H4 (cell line): ENCODE results near the gene EIF4E2. TPM values are rescaled to one million over a fixed set of nuclear protein-coding genes. Genes with fewer than 3 reads are reported as not detected.

Experiments used
- DNase-seq: peaks from one replicate; pipeline ENCODE4 v3.0.0-alpha.2; 2015; ENCODE audit warnings: low spot score
- total RNA-seq: library from RNA; depleted of rRNA; stranded (reverse); fragments of >200 nt; shearing (Covaris generic); gene quantifications from 2 replicates; pipeline ENCODE4 v1.2.3, GENCODE V29; 2014; rRNA removed

The EIF4E2 gene
- total RNA-seq, 1 experiment from 2014 or later: 97.7 TPM

DNA sequence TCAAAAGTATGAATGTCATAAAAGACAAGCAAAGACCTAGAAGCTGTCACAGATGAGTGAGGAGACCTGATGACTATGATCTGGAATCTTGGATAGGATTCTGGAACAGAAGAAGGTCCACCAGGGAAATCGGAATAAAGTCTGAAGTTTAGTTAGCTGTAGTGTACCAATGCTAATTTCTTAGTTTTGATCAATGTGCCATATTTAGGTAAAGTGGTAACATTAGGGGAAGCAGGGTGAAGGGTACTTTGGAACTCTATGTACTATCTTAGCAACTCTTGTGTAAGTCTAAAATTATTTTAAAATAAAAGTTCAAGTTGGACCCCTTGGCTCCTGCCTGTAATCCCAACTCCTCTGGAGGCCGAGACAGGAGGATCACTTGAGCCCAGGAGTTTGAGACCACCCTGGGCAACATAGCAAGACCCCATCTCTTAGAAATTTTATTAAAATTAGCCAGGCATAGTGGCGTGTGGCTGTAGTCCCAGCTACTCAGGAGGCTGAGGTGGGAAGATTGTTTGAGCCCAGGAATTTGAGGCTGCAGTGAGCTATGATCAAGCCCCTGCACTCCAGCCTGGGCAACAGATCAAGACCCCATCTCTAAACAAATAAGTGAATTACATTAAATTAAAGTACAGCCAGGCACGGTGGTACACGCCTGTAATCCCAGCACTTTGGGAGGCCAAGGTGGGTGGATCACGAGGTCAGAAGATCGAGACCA, 47.0 kb downstream of the EIF4E2 start:
- no peak for DNase-seq

DNA sequence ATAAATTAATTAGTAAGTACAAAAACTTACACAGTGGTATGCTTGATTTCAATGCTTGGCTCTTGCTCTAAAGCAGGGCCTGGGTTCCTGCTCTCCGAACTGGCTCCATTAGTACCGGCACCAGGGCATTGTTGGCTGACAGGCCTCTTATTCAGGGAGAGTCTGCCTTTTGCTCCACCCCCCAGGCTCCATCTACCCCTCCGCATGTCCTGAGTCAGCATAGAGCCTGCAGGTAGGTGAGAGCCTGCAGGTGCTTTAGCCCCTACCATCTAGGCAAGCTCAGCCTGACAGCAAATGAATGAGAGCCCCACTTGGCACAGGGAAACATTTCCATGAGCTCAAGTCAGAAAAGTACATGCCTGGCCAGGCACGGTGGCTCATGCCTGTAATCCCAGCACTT, 47.8 kb downstream of the EIF4E2 start:
- DNase-seq: no peak

DNA sequence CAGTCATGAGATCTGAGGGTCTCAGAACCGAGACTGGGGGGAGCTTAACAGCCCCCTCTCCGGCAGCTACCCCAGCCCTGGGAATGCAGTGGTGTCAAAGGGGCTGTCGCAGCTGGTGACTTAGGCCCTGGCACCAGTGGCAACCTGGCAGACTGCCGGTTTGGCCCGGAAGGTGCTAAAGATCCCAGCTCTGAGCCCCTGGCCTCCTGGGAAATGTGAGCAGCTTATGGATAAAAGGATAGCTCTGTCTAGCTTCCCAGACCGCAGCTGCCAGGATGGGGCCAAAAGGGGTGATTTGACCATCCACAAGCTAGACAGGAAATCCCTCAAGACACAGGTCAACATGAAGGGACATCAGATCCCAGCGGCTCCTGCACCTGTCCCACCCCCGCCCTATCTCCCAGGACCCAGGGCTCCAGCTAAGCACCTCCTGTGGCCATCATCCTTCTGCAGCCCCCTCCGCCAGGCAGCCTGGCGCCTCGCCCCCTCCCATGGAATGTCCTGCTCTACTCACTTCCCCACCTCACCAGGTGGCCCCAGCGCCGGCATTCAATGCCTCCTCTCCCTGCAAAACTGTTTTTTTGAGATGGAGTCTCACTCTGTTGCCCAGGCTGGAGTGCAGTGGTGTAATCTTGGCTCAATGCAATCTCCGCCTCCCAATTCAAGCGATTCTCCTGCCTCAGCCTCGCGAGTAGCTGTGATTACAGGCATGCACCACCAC, 49.7 kb downstream of the EIF4E2 start:
- DNase-seq: no peak

DNA sequence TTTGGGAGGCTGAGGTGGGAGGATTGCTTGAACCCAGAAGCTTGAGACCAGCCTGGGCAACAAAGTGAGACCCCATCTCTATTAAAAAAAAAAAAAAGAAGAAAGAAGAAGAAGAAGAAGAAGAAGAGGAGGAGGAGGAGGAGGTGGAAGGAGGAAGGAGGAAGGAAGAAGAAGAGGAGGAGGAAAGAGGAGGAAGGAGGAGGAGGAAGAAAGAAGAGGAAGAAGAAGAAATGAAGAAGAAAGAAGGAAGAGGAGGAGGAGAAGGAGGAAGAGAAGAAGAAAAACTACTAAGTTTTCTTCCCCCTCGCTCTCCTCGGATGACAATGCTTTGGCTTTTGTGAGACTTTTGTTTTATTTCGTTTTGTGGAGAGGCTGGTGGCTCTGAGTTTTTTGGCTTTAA, 52.8 kb downstream of the EIF4E2 start:
- no peak for DNase-seq

DNA sequence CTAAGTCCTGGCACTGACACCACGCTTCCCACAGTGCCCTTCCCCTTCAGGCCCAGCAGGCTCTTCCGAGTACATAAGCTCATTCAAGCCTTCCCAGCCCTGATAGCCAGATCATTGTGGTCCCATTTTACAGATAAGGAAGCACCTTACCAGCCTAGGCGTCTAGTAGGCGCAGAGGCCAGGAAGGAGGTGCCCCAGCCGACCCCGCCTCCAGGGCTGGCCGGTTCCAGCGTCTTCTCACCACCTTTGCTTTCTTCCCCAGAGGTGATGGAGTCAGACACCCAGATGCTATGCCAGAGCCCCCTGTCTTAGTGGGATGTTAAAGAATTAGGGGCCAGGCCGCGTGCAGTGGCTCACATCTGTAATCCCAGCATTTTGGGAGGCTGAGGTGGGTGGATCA, 54.0 kb downstream of the EIF4E2 start:
- DNase-seq: no peak

DNA sequence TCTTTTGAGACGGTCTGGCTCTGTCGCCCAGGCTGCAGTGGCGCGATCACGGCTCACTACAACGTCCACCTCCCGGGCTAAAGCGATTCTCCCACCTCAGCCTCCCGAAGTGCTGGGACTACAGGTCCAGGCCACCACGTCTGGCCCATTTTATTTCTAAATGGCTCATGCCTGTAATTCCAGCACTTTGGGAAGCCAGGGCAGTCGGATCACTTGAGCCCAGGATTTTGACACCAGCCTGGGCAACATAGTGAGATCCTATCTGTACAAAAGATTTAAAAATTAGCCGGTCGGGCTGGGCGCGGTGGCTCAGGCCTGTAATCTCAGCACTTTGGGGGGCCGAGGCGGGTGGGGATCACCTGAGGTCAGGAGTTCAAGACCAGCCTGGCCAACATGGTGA, 56.5 kb downstream of the EIF4E2 start:
- DNase-seq: no peak

DNA sequence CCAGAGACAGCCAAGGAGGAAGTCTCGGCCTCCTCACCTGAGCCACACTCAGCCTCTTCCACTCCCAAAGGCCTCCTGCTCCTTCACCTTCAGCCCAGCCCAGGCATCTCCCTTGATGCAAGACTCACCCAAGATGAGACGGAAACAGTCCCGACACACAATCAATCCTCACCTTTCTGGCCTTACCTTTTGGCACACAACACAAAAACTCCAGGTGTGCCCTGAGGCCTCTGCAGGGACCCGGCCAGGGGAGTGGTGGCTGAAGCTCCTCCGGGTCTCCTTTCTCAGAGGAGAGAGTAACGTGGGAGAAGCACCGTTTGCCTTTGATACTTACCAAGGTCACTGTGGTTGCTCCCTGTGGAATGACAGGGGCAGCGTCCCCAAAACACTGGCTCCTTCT, 59.1 kb downstream of the EIF4E2 start:
- DNase-seq: no peak

DNA sequence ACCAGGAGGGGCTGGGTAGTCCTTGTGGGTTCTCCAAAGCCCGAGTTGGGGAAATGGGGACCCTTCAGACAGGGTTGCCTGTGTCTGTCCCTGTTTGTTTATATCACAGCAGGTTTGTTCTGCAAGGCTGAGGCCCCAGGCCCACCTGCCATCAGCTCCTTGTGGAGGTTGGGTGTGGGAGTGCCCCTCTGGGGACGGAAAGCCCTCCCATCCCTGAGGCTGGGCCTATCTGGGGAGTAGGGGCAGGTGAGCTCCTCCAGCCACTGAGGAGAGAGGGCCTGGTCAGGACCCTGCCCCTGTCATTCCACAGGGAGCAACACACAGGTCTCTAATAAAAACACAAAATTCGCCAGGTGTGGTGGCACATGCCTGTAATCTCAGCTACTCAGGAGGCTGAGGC, 59.6 kb downstream of the EIF4E2 start:
- no peak for DNase-seq

DNA sequence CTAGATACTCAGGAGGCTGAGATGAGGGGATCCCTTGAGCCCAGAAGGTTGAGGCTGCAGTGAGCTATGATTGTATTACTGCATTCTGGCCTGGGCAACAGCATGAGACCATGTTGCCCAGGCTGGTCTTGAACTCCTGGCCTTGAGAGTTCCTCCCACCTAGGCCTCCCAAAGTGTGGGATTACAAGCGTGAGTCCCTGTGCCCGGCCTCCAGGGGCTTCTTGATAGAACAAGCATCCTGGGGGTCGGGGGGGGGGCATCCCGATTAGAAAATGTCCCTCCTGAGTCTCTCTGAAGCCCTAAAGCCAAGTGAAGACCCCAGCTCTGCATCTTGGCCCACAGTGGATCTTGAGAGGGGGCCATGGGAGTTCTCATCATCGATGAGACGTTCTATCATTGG, 60.6 kb downstream of the EIF4E2 start:
- no peak for DNase-seq

DNA sequence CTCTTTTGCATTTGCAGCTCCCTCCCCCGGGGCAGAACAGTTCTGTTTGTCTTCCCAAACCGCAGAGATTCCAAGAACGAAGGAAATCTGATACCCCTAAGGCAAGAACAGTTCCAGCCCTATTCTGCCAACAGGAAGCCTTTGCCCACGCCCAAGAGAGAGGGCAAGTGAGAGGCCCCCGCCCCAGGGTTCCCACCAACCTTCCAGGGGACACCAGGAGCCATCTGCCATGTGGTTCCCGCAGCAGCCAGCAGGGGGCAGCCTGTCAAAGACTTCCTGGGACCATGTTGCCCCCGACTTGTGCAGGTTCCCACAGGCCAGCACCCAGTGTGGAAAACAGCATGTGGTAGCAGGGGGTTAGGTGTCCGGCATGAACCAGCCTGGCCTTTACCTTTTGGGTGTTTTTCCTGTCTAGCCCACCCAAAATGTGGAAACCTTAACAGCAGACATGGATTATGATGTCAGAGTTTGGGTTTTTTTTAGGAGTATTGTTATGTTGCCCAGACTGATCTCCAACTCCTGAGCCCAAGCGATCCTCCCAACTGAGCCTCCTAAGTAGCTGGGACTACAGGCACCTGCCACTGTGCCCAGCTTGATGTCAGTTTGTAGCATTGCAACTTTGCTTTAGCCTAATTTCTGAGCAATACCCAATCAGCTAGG, 61.2 kb downstream of the EIF4E2 start:
- peak; percentile 95 for DNase-seq

DNA sequence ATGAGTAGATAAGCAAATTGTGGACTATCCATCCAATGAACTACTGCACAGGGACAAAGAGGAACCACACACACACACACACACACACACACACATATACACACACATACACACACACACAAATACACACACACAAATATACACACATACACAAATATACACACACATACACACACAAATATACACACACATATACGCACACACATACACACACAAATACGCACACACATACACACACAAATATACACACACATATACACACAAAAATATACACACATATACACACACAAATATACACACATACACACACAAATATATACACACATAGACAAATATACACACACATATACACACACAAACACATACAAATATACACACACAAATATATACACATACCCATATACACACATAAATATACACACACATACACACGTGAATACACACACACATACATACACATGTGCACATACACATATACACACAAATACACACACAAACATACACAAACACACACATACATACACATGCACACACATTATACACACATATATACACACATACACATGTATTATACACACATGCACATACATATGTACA, 63.1 kb downstream of the EIF4E2 start:
- DNase-seq: no peak

DNA sequence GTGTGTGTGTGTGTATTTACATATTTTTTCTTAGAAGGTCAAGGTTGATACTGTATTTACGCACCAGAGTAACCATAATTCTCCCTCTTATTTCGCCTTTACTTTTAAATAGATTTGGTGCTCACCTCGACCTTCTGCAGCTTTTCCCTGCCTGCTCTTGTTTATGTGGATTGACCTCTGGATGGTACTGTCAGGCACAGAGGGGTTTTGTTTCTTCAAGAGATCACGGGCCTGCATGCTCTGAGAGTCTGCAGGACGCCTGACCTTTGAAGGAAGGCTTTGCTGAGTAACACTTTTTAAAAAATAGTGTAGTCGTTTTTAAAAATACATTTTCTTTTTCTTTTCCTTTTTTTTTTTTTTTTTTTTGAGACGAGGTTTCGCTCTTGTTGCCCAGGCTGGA, 64.8 kb downstream of the EIF4E2 start:
- DNase-seq: no peak

Other genes starting within 250 kb of the EIF4E2 start
- gene ALPP, start 171.9 kb upstream of the EIF4E2 start, total RNA-seq: 1.4 and 1.5 TPM in 2 replicates
- not detected in 2 replicates for gene ALPG, start 143.8 kb upstream of the EIF4E2 start, total RNA-seq
- gene ALPI, start 94.5 kb upstream of the EIF4E2 start, total RNA-seq: not detected in 2 replicates
- not detected in 2 replicates for gene ECEL1, start 62.9 kb upstream of the EIF4E2 start, total RNA-seq
- not detected in 2 replicates for gene PRSS56, start 30.3 kb upstream of the EIF4E2 start, total RNA-seq
- not detected in 2 replicates for gene CHRND, start 24.5 kb upstream of the EIF4E2 start, total RNA-seq
- not detected in 2 replicates for gene CHRNG, start 11.0 kb upstream of the EIF4E2 start, total RNA-seq
- gene TIGD1, start 132 bp upstream of the EIF4E2 start, total RNA-seq: 4.8 and 5.4 TPM in 2 replicates
- gene EFHD1, start 82.9 kb downstream of the EIF4E2 start, total RNA-seq: 0.31 and 3.7 TPM in 2 replicates
- 37.0 and 43.7 TPM in 2 replicates for gene GIGYF2, start 146.6 kb downstream of the EIF4E2 start, total RNA-seq
- 0.12 TPM in 1 of 2 replicates, not detected in the other for gene KCNJ13, start 225.9 kb downstream of the EIF4E2 start, total RNA-seq